ENCODE results near the gene ISCA1. TPM values are rescaled to one million over a fixed set of nuclear protein-coding genes. Genes with fewer than 3 reads are reported as not detected.

The ISCA1 gene
- total RNA-seq, 4 donors from 2014 or later, result 43.3 to 81.2 (median 57.6) TPM

DNA sequence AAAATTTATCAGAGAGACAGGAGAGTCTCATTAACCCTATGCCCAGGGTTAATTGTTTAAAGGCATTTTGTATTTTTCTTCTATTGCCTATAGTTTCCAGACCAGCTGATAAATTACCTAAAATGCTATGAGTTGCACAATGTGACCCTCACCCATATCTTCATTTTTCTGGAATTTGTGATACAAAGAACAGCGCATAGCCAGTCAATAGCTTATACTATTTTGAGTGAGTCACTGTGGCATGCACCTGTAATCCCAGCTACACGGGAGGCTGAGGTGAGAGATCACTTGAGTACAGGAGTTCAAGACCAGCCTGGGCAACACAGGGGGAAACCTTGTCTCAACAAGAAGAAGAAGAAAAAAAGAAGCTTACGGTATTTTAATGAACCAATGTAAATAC, 25.7 kb downstream of the ISCA1 start:
- Histone ChIP-seq H3K9me3 (no peaks in the 10 kb centered on the region), H3K27ac (no peak overlapping the region), H3K4me1 (no peaks in the 10 kb centered on the region), H3K36me3 (peaks cover 0 to 19% of the 10 kb centered on the region in 2 donors), H3K4me3 (no peak overlapping the region), H3K27me3 (no peaks in the 10 kb centered on the region)
- no peak for ATAC-seq
- 82 to 88% methylated on average over 3 of the region's 3 CpGs for WGBS, 2 donors (ENCODE audit: low coverage in 1 of 2)
- no peak for TF ChIP-seq POLR2A (IDR thresholded peaks at IDR 0.05)
- no peak for TF ChIP-seq CTCF (IDR thresholded peaks at IDR 0.05)

DNA sequence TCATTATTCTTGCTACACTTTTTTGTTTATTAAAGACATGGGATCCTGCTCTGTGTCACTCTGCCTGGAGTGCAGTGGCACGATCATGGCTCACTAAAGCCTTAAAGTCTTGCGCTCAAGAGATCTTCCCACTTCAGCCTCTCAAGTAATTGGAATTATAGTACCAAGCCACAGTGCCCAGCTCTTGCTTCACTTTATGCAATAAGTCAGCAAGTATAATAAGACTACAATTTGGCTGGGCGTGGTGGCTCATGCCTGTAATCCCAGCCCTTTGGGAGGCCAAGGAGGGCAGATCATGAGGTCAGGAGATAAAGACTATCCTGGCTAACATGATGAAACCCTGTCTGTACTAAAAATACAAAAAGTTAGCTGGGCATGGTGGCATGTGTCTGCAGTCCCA, 28.8 kb downstream of the ISCA1 start:
- Histone ChIP-seq H3K36me3 (no peaks in the 10 kb centered on the region), H3K4me3 (no peak overlapping the region), H3K4me1 (no peaks in the 10 kb centered on the region), H3K27me3 (no peaks in the 10 kb centered on the region), H3K9me3 (no peaks in the 10 kb centered on the region), H3K27ac (no peak overlapping the region)
- ATAC-seq, result no peak
- WGBS, 2 donors (ENCODE audit: low coverage in 1 of 2), result 100% methylated on average over 1 to 3 of the region's 3 CpGs
- TF ChIP-seq POLR2AphosphoS5 (IDR thresholded peaks at IDR 0.05) (no peak), CTCF (IDR thresholded peaks at IDR 0.05) (no peak)

DNA sequence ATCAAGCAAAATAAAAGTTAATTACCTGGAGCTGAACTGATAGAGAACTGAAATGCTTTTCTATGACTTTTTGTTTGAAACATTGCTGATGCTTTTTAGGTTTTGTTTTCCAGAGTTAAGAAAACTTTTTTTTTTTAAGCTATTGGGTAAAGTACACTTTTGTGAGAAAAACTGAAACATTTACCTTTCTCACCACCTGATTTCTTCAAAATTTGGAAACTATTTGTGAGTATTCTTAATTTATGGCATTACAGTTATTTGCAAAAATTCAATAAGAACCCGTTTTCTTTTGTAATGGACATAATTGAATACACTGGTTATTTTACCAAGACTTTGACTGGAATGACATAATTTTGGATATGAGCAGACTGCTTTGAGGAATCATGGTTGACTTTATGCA, 29.5 kb downstream of the ISCA1 start:
- ATAC-seq, result no peak

GRCh38 chr9:86250123-86250522, 32.2 kb downstream of the ISCA1 start:
- no peaks in the 10 kb centered on the region for H3K9me3 ChIP-seq
- H3K27ac ChIP-seq, result no peak overlapping the region
- ATAC-seq, result no peak
- no peak overlapping the region for H3K4me3 ChIP-seq
- H3K27me3 ChIP-seq, result no peaks in the 10 kb centered on the region
- H3K36me3 ChIP-seq, result no peaks in the 10 kb centered on the region
- H3K4me1 ChIP-seq, result no peaks in the 10 kb centered on the region
- TF ChIP-seq POLR2AphosphoS5 (IDR thresholded peaks at IDR 0.05) (no peak), CTCF (IDR thresholded peaks at IDR 0.05) (no peak), EP300 (IDR thresholded peaks at IDR 0.05) (no peak), POLR2A (IDR thresholded peaks at IDR 0.05) (no peak)

More for the DNA sequence above, 29.5 kb downstream of the ISCA1 start:
- WGBS, 2 donors (ENCODE audit: low coverage in 1 of 2), result 91 to 100% methylated on average over 1 of the region's 1 CpG
- Histone ChIP-seq H3K4me3 (no peak overlapping the region), H3K27ac (no peak overlapping the region), H3K27me3 (no peaks in the 10 kb centered on the region), H3K36me3 (no peaks in the 10 kb centered on the region), H3K9me3 (no peaks in the 10 kb centered on the region), H3K4me1 (no peaks in the 10 kb centered on the region)
- TF ChIP-seq POLR2A (IDR thresholded peaks at IDR 0.05) (no peak), EP300 (IDR thresholded peaks at IDR 0.05) (no peak), CTCF (IDR thresholded peaks at IDR 0.05) (no peak), POLR2AphosphoS5 (IDR thresholded peaks at IDR 0.05) (no peak)

- TF ChIP-seq POLR2A (IDR thresholded peaks at IDR 0.05) (no peak), POLR2AphosphoS5 (IDR thresholded peaks at IDR 0.05) (no peak), EP300 (IDR thresholded peaks at IDR 0.05) (no peak), CTCF (IDR thresholded peaks at IDR 0.05) (no peak)
- WGBS, 2 donors (ENCODE audit: low coverage in 1 of 2), result 84 to 92% methylated on average over 3 to 4 of the region's 4 CpGs
- ATAC-seq, result no peak
- no peak overlapping the region for H3K27ac ChIP-seq
- no peaks in the 10 kb centered on the region for H3K9me3 ChIP-seq
- no peak overlapping the region for H3K4me3 ChIP-seq
- H3K4me1 ChIP-seq, result no peaks in the 10 kb centered on the region
- no peaks in the 10 kb centered on the region for H3K27me3 ChIP-seq
- no peaks in the 10 kb centered on the region for H3K36me3 ChIP-seq
These were observed 33.6 kb downstream of the ISCA1 start for GRCh38 chr9:86248746-86249145.
